NCI-H2196 treated with DMSO at 0.1 percent for 48 hours (cell line): Measurements from ENCODE around the gene CDK17.
A peak's percentile ranks its signal among the peaks of the same experiment; 100 is the strongest.

Experiments
- DNase-seq: peaks from one replicate; lab custom pipeline; 2025; ENCODE audit not compliant: unreplicated experiment; lab: John Stamatoyannopoulos, UW

The CDK17 gene

GRCh38 chr12:96271469-96272199 is 128.6 kb downstream of the CDK17 start:
- no peak for DNase-seq

GRCh38 chr12:96266238-96266637 is 134.0 kb downstream of the CDK17 start:
- no peak for DNase-seq

- no peak for DNase-seq
These were observed 134.4 kb downstream of the CDK17 start for GRCh38 chr12:96265836-96266235.

GRCh38 chr12:96265400-96265799 is 134.8 kb downstream of the CDK17 start:
- DNase-seq = no peak

GRCh38 chr12:96263449-96263902 is 136.8 kb downstream of the CDK17 start:
- DNase-seq = peak; percentile 52

GRCh38 chr12:96261557-96261956 is 138.7 kb downstream of the CDK17 start:
- no peak for DNase-seq

GRCh38 chr12:96260644-96261043 is 139.6 kb downstream of the CDK17 start:
- DNase-seq = no peak

GRCh38 chr12:96260231-96260630 is 140.0 kb downstream of the CDK17 start:
- DNase-seq = no peak

- DNase-seq = no peak
These were observed 141.9 kb downstream of the CDK17 start for GRCh38 chr12:96258104-96258961.

GRCh38 chr12:96257550-96258103 is 142.6 kb downstream of the CDK17 start:
- DNase-seq = no peak

- DNase-seq = no peak
These were observed 143.4 kb downstream of the CDK17 start for GRCh38 chr12:96256672-96257361.

- no peak for DNase-seq
These were observed 145.2 kb downstream of the CDK17 start for GRCh38 chr12:96255077-96255476.

- no peak for DNase-seq
These were observed 150.0 kb downstream of the CDK17 start for GRCh38 chr12:96250119-96250685.

GRCh38 chr12:96249196-96250118 is 150.8 kb downstream of the CDK17 start:
- no peak for DNase-seq

- no peak for DNase-seq
These were observed 151.9 kb downstream of the CDK17 start for GRCh38 chr12:96248136-96248931.

GRCh38 chr12:96247563-96247962 is 152.7 kb downstream of the CDK17 start:
- DNase-seq = no peak

- no peak for DNase-seq
These were observed 153.2 kb downstream of the CDK17 start for GRCh38 chr12:96246926-96247505.

- DNase-seq = no peak
These were observed 155.4 kb downstream of the CDK17 start for GRCh38 chr12:96244826-96245225.

GRCh38 chr12:96242597-96242996 is 157.6 kb downstream of the CDK17 start:
- DNase-seq = no peak
